GM21786 (cell line): ENCODE measurements around the gene BLM.
"Not testable (repeated sequence)": the region's sequence is repeated elsewhere in the genome, so short reads cannot be mapped to it uniquely, and the experiment has no call there.

Experiments used
- ATAC-seq: cut with Tn5 transposase; IDR thresholded peaks from one replicate; pipeline ENCODE4 v1.9.1; 2021; ENCODE audit not compliant: unreplicated experiment

Gene BLM

GRCh38 chr15:90730290-90730689, 13.1 kb downstream of the BLM start:
- ATAC-seq, result no peak

GRCh38 chr15:90735923-90736322, 18.8 kb downstream of the BLM start:
- no peak for ATAC-seq

- not testable (repeated sequence) for ATAC-seq
Measured at GRCh38 chr15:90740545-90740944, 23.4 kb downstream of the BLM start.

- ATAC-seq, result no peak
Measured at GRCh38 chr15:90742087-90742486, 24.9 kb downstream of the BLM start.

- ATAC-seq, result no peak
Measured at GRCh38 chr15:90743407-90743806, 26.3 kb downstream of the BLM start.

- no peak for ATAC-seq
Measured at GRCh38 chr15:90744759-90745402, 27.7 kb downstream of the BLM start.

GRCh38 chr15:90749754-90750153, 32.6 kb downstream of the BLM start:
- no peak for ATAC-seq

- ATAC-seq, result no peak
Measured at GRCh38 chr15:90750186-90750585, 33.0 kb downstream of the BLM start.

GRCh38 chr15:90751300-90751825, 34.2 kb downstream of the BLM start:
- ATAC-seq, result no peak

GRCh38 chr15:90756916-90757315, 39.8 kb downstream of the BLM start:
- no peak for ATAC-seq

- ATAC-seq, result no peak
Measured at GRCh38 chr15:90757461-90757860, 40.3 kb downstream of the BLM start.

- no peak for ATAC-seq
Measured at GRCh38 chr15:90760661-90761232, 43.6 kb downstream of the BLM start.

- ATAC-seq, result no peak
Measured at GRCh38 chr15:90761629-90762028, 44.5 kb downstream of the BLM start.

GRCh38 chr15:90762109-90762508, 45.0 kb downstream of the BLM start:
- ATAC-seq, result no peak

- no peak for ATAC-seq
Measured at GRCh38 chr15:90763366-90764099, 46.4 kb downstream of the BLM start.

- no peak for ATAC-seq
Measured at GRCh38 chr15:90765531-90765930, 48.4 kb downstream of the BLM start.

GRCh38 chr15:90765966-90766365, 48.8 kb downstream of the BLM start:
- ATAC-seq, result no peak

GRCh38 chr15:90769375-90769774, 52.2 kb downstream of the BLM start:
- no peak for ATAC-seq

GRCh38 chr15:90773485-90773884, 56.3 kb downstream of the BLM start:
- no peak for ATAC-seq

GRCh38 chr15:90774731-90775514, 57.8 kb downstream of the BLM start:
- no peak for ATAC-seq

GRCh38 chr15:90780916-90781315, 63.8 kb downstream of the BLM start:
- no peak for ATAC-seq
